8988T (cell line): ENCODE data around the gene CSF2RB.

Source experiments
- DNase-seq: peaks from one replicate; pipeline ENCODE4 v3.0.0; 2011

Gene CSF2RB

GRCh38 chr22:36922711-36923110 lies 9.3 kb downstream of the CSF2RB start:
- DNase-seq, result no peak

- no peak for DNase-seq
Measured at GRCh38 chr22:36923131-36923788, 9.8 kb downstream of the CSF2RB start.

GRCh38 chr22:36924151-36924698 lies 10.8 kb downstream of the CSF2RB start:
- no peak for DNase-seq

- DNase-seq, result no peak
Measured at GRCh38 chr22:36925388-36926290, 12.2 kb downstream of the CSF2RB start.

GRCh38 chr22:36926309-36926708 lies 12.9 kb downstream of the CSF2RB start:
- no peak for DNase-seq

GRCh38 chr22:36926721-36927435 lies 13.4 kb downstream of the CSF2RB start:
- no peak for DNase-seq

- DNase-seq, result no peak
Measured at GRCh38 chr22:36927671-36928070, 14.2 kb downstream of the CSF2RB start.

GRCh38 chr22:36928196-36928595 lies 14.8 kb downstream of the CSF2RB start:
- DNase-seq, result no peak

- DNase-seq, result no peak
Measured at GRCh38 chr22:36928786-36929535, 15.5 kb downstream of the CSF2RB start.

GRCh38 chr22:36929621-36930020 lies 16.2 kb downstream of the CSF2RB start:
- DNase-seq, result no peak

- no peak for DNase-seq
Measured at GRCh38 chr22:36930041-36930935, 16.9 kb downstream of the CSF2RB start.

GRCh38 chr22:36931446-36931845 lies 18.0 kb downstream of the CSF2RB start:
- no peak for DNase-seq

- no peak for DNase-seq
Measured at GRCh38 chr22:36933629-36934417, 20.4 kb downstream of the CSF2RB start.

- DNase-seq, result no peak
Measured at GRCh38 chr22:36934418-36935312, 21.2 kb downstream of the CSF2RB start.

GRCh38 chr22:36935313-36935610 lies 21.8 kb downstream of the CSF2RB start:
- DNase-seq, result no peak

- no peak for DNase-seq
Measured at GRCh38 chr22:36935694-36936093, 22.3 kb downstream of the CSF2RB start.

GRCh38 chr22:36936362-36937116 lies 23.1 kb downstream of the CSF2RB start:
- no peak for DNase-seq

GRCh38 chr22:36937319-36938027 lies 24.0 kb downstream of the CSF2RB start:
- DNase-seq, result no peak
